Hepatic stellate cell (primary cell): ENCODE results near the gene C12orf75.
"Not testable (repeated sequence)": the region's sequence is repeated elsewhere in the genome, so short reads cannot be mapped to it uniquely, and the experiment has no call there.

Experiments
- DNase-seq: peaks from one replicate; pipeline ENCODE4 v3.0.0; 2011; ENCODE audit warnings: low spot score

The C12orf75 gene

GRCh38 chr12:105330283-105330930 lies at the start of gene C12orf75:
Gene C12orf75, plus strand, starts transcription at chr12:105330691. Its CDS starts 201 bp downstream, at chr12:105330892.
- DNase-seq, result peak; percentile 94

GRCh38 chr12:105280966-105281693 lies 49.4 kb upstream of the C12orf75 start:
- no peak for DNase-seq

GRCh38 chr12:105281694-105282049 lies 48.8 kb upstream of the C12orf75 start:
- no peak for DNase-seq

- no peak for DNase-seq
Observed at GRCh38 chr12:105285378-105285777, 45.1 kb upstream of the C12orf75 start.

GRCh38 chr12:105287408-105287807 lies 43.1 kb upstream of the C12orf75 start:
- no peak for DNase-seq

GRCh38 chr12:105288311-105288996 lies 42.0 kb upstream of the C12orf75 start:
- no peak for DNase-seq

GRCh38 chr12:105289114-105289904 lies 41.2 kb upstream of the C12orf75 start:
- DNase-seq, result peak; percentile 13

- DNase-seq, result no peak
Observed at GRCh38 chr12:105291531-105291930, 39.0 kb upstream of the C12orf75 start.

GRCh38 chr12:105292705-105293104 lies 37.8 kb upstream of the C12orf75 start:
- no peak for DNase-seq

- DNase-seq, result no peak
Observed at GRCh38 chr12:105293187-105293586, 37.3 kb upstream of the C12orf75 start.

GRCh38 chr12:105294161-105294560 lies 36.3 kb upstream of the C12orf75 start:
- DNase-seq, result no peak

GRCh38 chr12:105294886-105295479 lies 35.5 kb upstream of the C12orf75 start:
- DNase-seq, result no peak

- DNase-seq, result no peak
Observed at GRCh38 chr12:105296116-105297089, 34.1 kb upstream of the C12orf75 start.

- no peak for DNase-seq
Observed at GRCh38 chr12:105300883-105301282, 29.6 kb upstream of the C12orf75 start.

- DNase-seq, result no peak
Observed at GRCh38 chr12:105301696-105302095, 28.8 kb upstream of the C12orf75 start.

GRCh38 chr12:105302986-105303385 lies 27.5 kb upstream of the C12orf75 start:
- not testable (repeated sequence) for DNase-seq

- not testable (repeated sequence) for DNase-seq
Observed at GRCh38 chr12:105304626-105305025, 25.9 kb upstream of the C12orf75 start.

- DNase-seq, result not testable (repeated sequence)
Observed at GRCh38 chr12:105307601-105308314, 22.7 kb upstream of the C12orf75 start.

GRCh38 chr12:105308839-105309238 lies 21.7 kb upstream of the C12orf75 start:
- not testable (repeated sequence) for DNase-seq

- not testable (repeated sequence) for DNase-seq
Observed at GRCh38 chr12:105309384-105309783, 21.1 kb upstream of the C12orf75 start.
